OCI-LY1 (cell line): ENCODE data around the gene CAB39L.

Experiments
- H2AFZ ChIP-seq: fragments of 200-600 bp; sonication (generic), shearing (Covaris generic); 2 replicates; pipeline ENCODE4 v1.6.0; 2014; ENCODE audit warnings: antibody characterized with exemption, mild to moderate bottlenecking, low read length
- H3F3A ChIP-seq: fragments of 200-600 bp; sonication (generic), shearing (Covaris generic); 2 replicates; pipeline ENCODE4 v1.6.0; 2014; ENCODE audit warnings: mild to moderate bottlenecking, antibody characterized with exemption, low read length, moderate library complexity; ENCODE audit not compliant: insufficient read depth
- H3K27ac ChIP-seq: fragments of 200-600 bp; sonication (generic); 2 replicates; pipeline ENCODE4 v1.5.1; 2014; ENCODE audit warnings: low read length, mixed run types, mild to moderate bottlenecking, low read depth; ENCODE audit not compliant: poor library complexity, severe bottlenecking
- H3K27me3 ChIP-seq: fragments of 200-600 bp; sonication (generic); 2 replicates; pipeline ENCODE4 v1.6.0; 2014; ENCODE audit warnings: antibody characterized with exemption, mild to moderate bottlenecking, low read length, moderate library complexity; ENCODE audit not compliant: insufficient read depth
- H3K36me3 ChIP-seq: fragments of 200-600 bp; sonication (generic); 2 replicates; pipeline ENCODE4 v1.6.1; 2014; ENCODE audit warnings: mild to moderate bottlenecking, antibody characterized with exemption, low read length, moderate library complexity, mixed read lengths; ENCODE audit not compliant: insufficient read depth
- H3K4me1 ChIP-seq: fragments of 200-600 bp; sonication (generic); 2 replicates; pipeline ENCODE4 v1.5.1; 2014; ENCODE audit warnings: mild to moderate bottlenecking, low read length, moderate library complexity; ENCODE audit not compliant: insufficient read depth, severe bottlenecking
- H3K4me2 ChIP-seq: fragments of 200-600 bp; sonication (generic), shearing (Covaris generic); 2 replicates; pipeline ENCODE4 v1.6.1; 2014; ENCODE audit warnings: low read length
- H3K4me3 ChIP-seq: fragments of 200-600 bp; sonication (generic); 2 replicates; pipeline ENCODE4 v1.5.1; 2014; ENCODE audit warnings: low read length, low read depth, mild to moderate bottlenecking, mixed read lengths; ENCODE audit not compliant: poor library complexity, severe bottlenecking
- H3K79me2 ChIP-seq: fragments of 200-600 bp; shearing (Covaris generic); 2 replicates; pipeline ENCODE4 v1.6.1; 2016; ENCODE audit warnings: mixed run types, low read length, mixed read lengths; ENCODE audit not compliant: insufficient read depth
- H3K9ac ChIP-seq: fragments of 200-600 bp; sonication (generic), shearing (Covaris generic); 2 replicates; pipeline ENCODE4 v1.6.1; 2014; ENCODE audit warnings: mild to moderate bottlenecking, low read length, mixed read lengths
- H3K9me2 ChIP-seq: fragments of 200-600 bp; sonication (generic), shearing (Covaris generic); 2 replicates; pipeline ENCODE4 v1.6.1; 2014; ENCODE audit warnings: low read depth, mild to moderate bottlenecking, low read length, mixed read lengths
- H3K9me3 ChIP-seq: fragments of 200-600 bp; shearing (Covaris generic); 2 replicates; pipeline ENCODE4 v1.6.1; 2014; ENCODE audit warnings: low read length, mixed read lengths
- H4K20me1 ChIP-seq: fragments of 200-600 bp; sonication (generic), shearing (Covaris generic); 2 replicates; pipeline ENCODE4 v1.6.0; 2016; ENCODE audit warnings: mild to moderate bottlenecking, low read length; ENCODE audit not compliant: insufficient read depth
- CTCF ChIP-seq: fragments of 200-600 bp; sonication (generic), shearing (Covaris generic); IDR thresholded peaks from 2 replicates; pipeline ENCODE4 v1.5.1; 2017; ENCODE audit warnings: mild to moderate bottlenecking, antibody characterized with exemption, low read length, moderate library complexity, mixed read lengths
- EZH2 ChIP-seq: fragments of 200-600 bp; sonication (generic), shearing (Covaris generic); IDR thresholded peaks from 2 replicates; pipeline ENCODE4 v1.8.0; 2017; ENCODE audit warnings: borderline replicate concordance, mixed run types, mild to moderate bottlenecking, antibody characterized with exemption, low read length, moderate library complexity, mixed read lengths

Gene CAB39L

GRCh38 chr13:49454388-49455006 lies 10.6 kb upstream of the CAB39L start:
- Histone ChIP-seq H4K20me1 (no peaks in the 10 kb centered on the region), H3K79me2 (peaks cover 18% of the 10 kb centered on the region), H3K27ac (no peak overlapping the region), H3K9me2 (no peaks in the 10 kb centered on the region), H3K36me3 (peaks cover 52% of the 10 kb centered on the region), H3K4me1 (peaks cover 20% of the 10 kb centered on the region), H3K9me3 (no peaks in the 10 kb centered on the region), H3K9ac (no peak overlapping the region), H3F3A (no peaks in the 10 kb centered on the region), H2AFZ (no peak overlapping the region), H3K27me3 (no peaks in the 10 kb centered on the region), H3K4me2 (no peak overlapping the region), H3K4me3 (no peak overlapping the region)
- TF ChIP-seq EZH2, result no peak
- TF ChIP-seq CTCF, result no peak

GRCh38 chr13:49453465-49453864 lies 9.6 kb upstream of the CAB39L start:
- H3F3A ChIP-seq, result no peaks in the 10 kb centered on the region
- no peak overlapping the region for H3K9ac ChIP-seq
- H3K27ac ChIP-seq, result no peak overlapping the region
- H3K9me2 ChIP-seq, result no peaks in the 10 kb centered on the region
- no peak overlapping the region for H3K4me2 ChIP-seq
- no peak overlapping the region for H3K4me3 ChIP-seq
- H3K79me2 ChIP-seq, result peaks cover 27% of the 10 kb centered on the region
- peaks cover 23% of the 10 kb centered on the region for H3K4me1 ChIP-seq
- TF ChIP-seq CTCF (no peak), EZH2 (no peak)
- H3K36me3 ChIP-seq, result peaks cover 61% of the 10 kb centered on the region
- no peaks in the 10 kb centered on the region for H3K9me3 ChIP-seq
- H4K20me1 ChIP-seq, result no peaks in the 10 kb centered on the region
- H3K27me3 ChIP-seq, result no peaks in the 10 kb centered on the region
- H2AFZ ChIP-seq, result no peak overlapping the region

GRCh38 chr13:49452725-49453457 lies 9.0 kb upstream of the CAB39L start:
- Histone ChIP-seq H3K9ac (no peak overlapping the region), H3K9me3 (no peaks in the 10 kb centered on the region), H3K4me1 (peaks cover 29% of the 10 kb centered on the region), H3K27ac (no peak overlapping the region), H3K27me3 (no peaks in the 10 kb centered on the region), H2AFZ (no peak overlapping the region), H3K4me2 (no peak overlapping the region), H4K20me1 (no peaks in the 10 kb centered on the region), H3K79me2 (peaks cover 33% of the 10 kb centered on the region), H3K9me2 (no peaks in the 10 kb centered on the region), H3K4me3 (no peak overlapping the region), H3F3A (no peaks in the 10 kb centered on the region), H3K36me3 (peaks cover 59% of the 10 kb centered on the region)
- TF ChIP-seq EZH2 (no peak), CTCF (no peak)
